Thymus (tissue), 11 donors: ENCODE data around the gene PISD. TPM values are rescaled to one million over a fixed set of nuclear protein-coding genes. Genes with fewer than 3 reads are reported as not detected.

Experiments
- DNase-seq, 9 donors: peaks; one replicate each; pipeline ENCODE4 v3.0.0-alpha.2; 2013; ENCODE audit warnings: low spot score in 9 of 9, low read depth in 6 of 9, missing footprints in 1 of 9
- H3K27ac ChIP-seq, 2 donors: one replicate each; pipeline ENCODE4 v1.5.1; 2013; ENCODE audit warnings: control low read depth in 1 of 2, low read depth in 1 of 2, low read length in 1 of 2, mild to moderate bottlenecking in 1 of 2, moderate library complexity in 1 of 2
- H3K27me3 ChIP-seq, 2 donors: one replicate each; pipeline ENCODE4 v1.5.1; 2013; ENCODE audit warnings: low read length in 1 of 2; ENCODE audit not compliant: control insufficient read depth in 2 of 2, insufficient read depth in 1 of 2
- H3K36me3 ChIP-seq, 2 donors: one replicate each; pipeline ENCODE4 v1.5.1; 2013; ENCODE audit warnings: low read length in 1 of 2, mild to moderate bottlenecking in 1 of 2, moderate library complexity in 1 of 2; ENCODE audit not compliant: control insufficient read depth in 2 of 2, insufficient read depth in 2 of 2
- H3K4me1 ChIP-seq, 2 donors: one replicate each; pipeline ENCODE4 v1.5.1; 2013; ENCODE audit warnings: low read length in 2 of 2; ENCODE audit not compliant: control insufficient read depth in 2 of 2, insufficient read depth in 2 of 2
- H3K4me3 ChIP-seq, 2 donors: one replicate each; pipeline ENCODE4 v1.5.1; 2013; ENCODE audit warnings: low read length in 2 of 2, control low read depth in 1 of 2, mild to moderate bottlenecking in 1 of 2
- H3K9me3 ChIP-seq, 2 donors: one replicate each; pipeline ENCODE4 v1.5.1; 2013; ENCODE audit warnings: low read length in 1 of 2, mild to moderate bottlenecking in 1 of 2; ENCODE audit not compliant: control insufficient read depth in 2 of 2, insufficient read depth in 1 of 2
- whole genome bisulfite sequencing: extraction: QIAGEN DNeasy Blood & Tissue Kit; methylation state at CpG from one replicate; pipeline ENCODE4 v1.1.7; 2013; 5-methylcytosine and 5-hydroxymethylcytosine counted together
- polyA plus RNA-seq: library from polyadenylated mRNA; stranded (reverse); fragments of 200-250 nt; gene quantifications from one replicate; pipeline ENCODE4 v1.2.3, GENCODE V29; 2013
- total RNA-seq: library from RNA; stranded (reverse); fragments of 120-200 nt; gene quantifications from one replicate; pipeline ENCODE4 v1.2.4, GENCODE V29; 2013
- donor health status: healthy.

PISD gene
- total and polyA plus RNA-seq, 2 donors, result 18.3 to 31.8 TPM

DNA sequence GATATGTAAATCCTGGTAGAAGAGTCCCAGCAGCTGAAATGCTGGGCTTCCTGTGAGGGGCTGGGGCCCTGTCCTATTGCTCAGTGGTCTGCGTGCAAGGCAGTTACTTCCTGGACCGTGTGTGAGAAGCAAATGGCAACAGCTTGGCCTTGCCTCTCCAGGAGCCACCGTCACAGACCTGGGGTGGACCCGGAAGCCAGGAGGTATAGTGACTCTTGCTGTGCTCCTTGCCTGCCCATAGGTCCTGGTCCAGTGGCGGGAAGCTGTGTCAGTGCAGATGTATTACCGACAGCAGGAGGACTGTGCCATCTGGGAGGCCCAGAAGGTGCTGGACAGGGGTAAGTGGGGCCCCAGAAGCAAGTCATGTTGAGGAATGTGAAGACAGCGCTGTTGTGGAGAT, 54.3 kb downstream of the PISD start:
- DNase-seq, result no peak
- Histone ChIP-seq H3K36me3 (peaks cover 69 to 70% of the 10 kb centered on the region in 2 donors), H3K4me1 (no peaks in the 10 kb centered on the region), H3K4me3 (no peak overlapping the region), H3K9me3 (no peaks in the 10 kb centered on the region), H3K27me3 (no peaks in the 10 kb centered on the region), H3K27ac (no peak overlapping the region)
- WGBS, result 98% methylated on average over 7 of the region's 7 CpGs

DNA sequence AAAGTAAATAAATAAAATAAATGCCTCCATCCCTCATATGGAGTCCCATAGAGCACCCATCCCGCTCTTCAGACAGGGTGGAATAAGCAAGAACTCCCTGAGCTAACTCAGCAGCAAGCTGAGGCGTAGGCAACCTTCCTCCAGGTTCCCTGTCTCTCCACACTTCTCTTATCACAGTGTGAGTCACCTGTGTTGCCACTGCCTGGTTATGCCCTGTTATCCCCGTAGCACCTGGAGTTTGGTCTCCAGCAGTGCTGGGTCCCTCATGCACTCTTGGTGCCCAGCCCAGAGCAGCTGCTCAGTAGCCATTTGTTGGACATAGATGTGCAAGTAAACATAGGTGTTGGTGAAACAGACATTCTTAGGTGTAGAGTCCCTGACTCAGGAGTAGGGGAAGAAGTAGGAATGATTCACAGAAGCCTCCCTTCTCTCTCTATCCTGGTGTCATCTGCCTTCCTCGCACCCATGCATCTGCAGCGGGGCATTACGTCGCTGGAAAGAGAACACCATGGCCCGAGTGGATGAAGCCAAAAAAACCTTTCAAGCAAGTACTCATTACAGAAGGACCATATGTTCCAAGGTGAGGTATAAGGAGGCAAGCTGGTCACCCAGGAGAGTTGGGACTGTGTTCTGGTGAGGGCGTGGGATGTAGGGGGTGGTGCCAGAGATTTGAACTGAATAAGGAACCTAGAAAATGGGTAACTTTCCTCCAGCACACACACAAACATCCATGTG, 56.0 kb downstream of the PISD start:
- 97% methylated on average over 9 of the region's 9 CpGs for WGBS
- Histone ChIP-seq H3K4me1 (no peaks in the 10 kb centered on the region), H3K4me3 (no peak overlapping the region), H3K36me3 (peaks cover 67 to 72% of the 10 kb centered on the region in 2 donors), H3K27ac (no peak overlapping the region), H3K9me3 (no peaks in the 10 kb centered on the region), H3K27me3 (no peaks in the 10 kb centered on the region)
- DNase-seq, result no peak

DNA sequence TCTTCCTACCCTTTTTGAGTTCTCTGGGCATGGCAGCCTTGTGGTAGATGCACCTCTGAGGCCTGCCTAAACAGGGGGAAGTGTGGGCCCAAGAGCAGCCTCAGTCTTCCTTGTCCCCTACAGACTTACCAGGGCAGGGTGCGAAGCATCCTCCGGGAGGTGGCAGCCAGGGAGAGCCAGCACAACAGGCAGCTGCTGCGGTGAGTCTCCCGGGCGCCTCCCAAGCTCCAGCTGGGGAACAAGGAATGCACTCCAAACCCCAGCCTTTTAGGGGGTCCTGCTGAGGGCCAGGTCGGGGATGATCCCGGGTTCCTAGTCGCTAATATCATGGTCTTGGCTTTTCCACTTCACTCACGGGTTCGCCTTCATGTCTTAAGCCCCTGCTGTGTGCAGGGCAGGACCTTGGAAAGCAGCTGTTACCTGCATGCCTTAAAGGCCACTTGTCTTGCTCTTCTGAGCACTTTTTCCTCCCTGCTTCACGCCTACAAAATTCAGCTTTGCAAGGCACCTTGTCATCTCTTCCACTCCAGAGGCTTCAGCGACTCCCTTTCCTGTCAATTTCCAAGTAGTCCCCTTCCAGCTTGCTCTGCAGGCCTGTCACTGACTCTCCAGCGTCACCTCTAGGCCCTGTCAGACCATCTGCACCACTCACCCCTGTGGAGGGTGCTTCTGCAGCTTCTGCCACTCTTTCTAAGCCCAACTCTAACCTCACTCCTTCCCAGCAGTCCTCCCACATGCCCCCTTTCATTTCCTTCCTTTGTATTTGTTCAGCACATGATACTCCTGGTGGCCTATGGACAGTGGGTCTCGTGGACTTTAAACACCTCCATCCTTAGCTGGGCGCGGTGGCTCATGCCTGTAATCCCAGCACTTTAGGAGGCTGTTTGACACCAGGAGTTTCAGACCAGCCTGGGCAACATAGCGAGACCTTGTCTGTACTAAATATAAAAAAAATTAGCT, 57.0 kb downstream of the PISD start:
- Histone ChIP-seq H3K4me3 (no peak overlapping the region), H3K4me1 (no peaks in the 10 kb centered on the region), H3K27ac (no peak overlapping the region), H3K27me3 (no peaks in the 10 kb centered on the region), H3K36me3 (peaks cover 57 to 62% of the 10 kb centered on the region in 2 donors), H3K9me3 (no peaks in the 10 kb centered on the region)
- no peak for DNase-seq
- WGBS, result 91% methylated on average over 17 of the region's 17 CpGs

DNA sequence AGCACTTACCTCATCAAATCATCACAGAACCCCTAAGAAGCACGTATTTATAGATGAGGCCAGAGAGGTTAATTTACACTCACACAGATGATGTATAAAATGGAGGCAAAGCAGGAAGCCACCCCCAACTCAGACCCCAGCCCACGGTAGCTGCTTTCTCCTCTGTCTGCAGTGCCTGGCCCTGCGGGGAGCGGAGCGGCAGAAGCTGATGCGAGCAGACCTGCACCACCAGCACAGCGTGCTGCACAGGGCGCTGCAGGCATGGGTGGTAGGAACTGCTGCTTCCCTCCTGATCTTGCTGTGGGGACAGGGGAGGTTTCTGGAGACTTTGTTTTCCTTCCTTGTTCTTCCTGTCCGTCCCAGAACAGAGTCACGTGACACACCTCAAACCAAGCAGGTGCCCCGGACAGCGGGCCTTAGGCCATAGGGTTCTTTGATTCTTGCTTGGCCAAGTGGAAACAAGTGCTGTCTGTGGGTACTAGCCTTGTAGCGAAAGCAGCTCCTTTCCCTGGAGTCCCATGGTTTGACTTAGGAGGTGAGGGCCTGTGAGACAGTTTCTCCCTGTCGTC, 57.8 kb downstream of the PISD start:
- no peaks in the 10 kb centered on the region for H3K4me1 ChIP-seq
- no peak overlapping the region for H3K27ac ChIP-seq
- DNase-seq, result no peak
- H3K36me3 ChIP-seq, result peaks cover 51 to 58% of the 10 kb centered on the region in 2 donors
- 97% methylated on average over 14 of the region's 14 CpGs for WGBS
- no peak overlapping the region for H3K4me3 ChIP-seq
- no peaks in the 10 kb centered on the region for H3K9me3 ChIP-seq
- H3K27me3 ChIP-seq, result no peaks in the 10 kb centered on the region

DNA sequence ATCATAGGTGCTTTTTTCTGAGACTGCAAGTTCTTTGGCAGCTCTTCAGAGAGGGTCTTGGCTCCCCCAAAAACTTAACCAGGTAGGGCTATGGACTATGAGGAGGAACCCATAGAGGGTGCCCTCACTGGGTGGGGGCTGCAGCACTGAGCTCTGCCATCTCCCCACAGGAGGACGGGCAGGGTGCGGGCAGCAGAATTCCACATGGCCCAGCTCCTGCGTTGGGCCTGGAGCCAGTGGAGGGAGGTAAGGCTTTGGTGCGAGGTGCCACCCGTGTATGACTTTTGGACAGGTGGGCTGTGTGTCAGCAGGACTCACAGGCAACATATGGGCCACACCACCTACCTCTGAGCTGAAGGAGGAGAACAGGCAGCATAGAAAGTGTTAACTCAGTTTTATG, 58.4 kb downstream of the PISD start:
- DNase-seq, result no peak
- Histone ChIP-seq H3K27ac (no peak overlapping the region), H3K4me1 (no peaks in the 10 kb centered on the region), H3K36me3 (peaks cover 51 to 58% of the 10 kb centered on the region in 2 donors), H3K27me3 (no peaks in the 10 kb centered on the region), H3K9me3 (no peaks in the 10 kb centered on the region), H3K4me3 (no peak overlapping the region)
- 99% methylated on average over 5 of the region's 5 CpGs for WGBS

DNA sequence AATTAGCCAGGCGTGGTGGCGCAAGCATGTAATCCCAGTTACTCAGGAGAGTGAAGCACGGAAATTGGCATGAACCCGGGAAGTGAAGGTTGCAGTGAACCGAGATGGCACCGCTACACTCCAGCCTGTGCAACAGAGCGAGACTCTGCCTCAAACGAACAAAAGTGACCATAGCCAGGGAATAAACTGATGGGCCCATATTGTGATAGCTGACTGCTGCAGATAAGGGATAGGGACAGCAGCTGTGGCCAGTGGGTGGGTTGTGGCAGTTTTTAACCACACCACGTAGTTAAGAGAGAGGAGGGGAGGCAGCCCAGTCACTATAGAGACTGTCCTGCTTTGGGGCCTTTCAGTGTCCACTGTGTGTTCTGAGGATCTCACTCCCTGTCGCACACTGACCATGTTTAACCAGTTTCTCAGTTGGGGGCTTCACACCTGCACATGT, 58.9 kb downstream of the PISD start:
- no peaks in the 10 kb centered on the region for H3K27me3 ChIP-seq
- 89% methylated on average over 10 of the region's 10 CpGs for WGBS
- no peaks in the 10 kb centered on the region for H3K4me1 ChIP-seq
- no peak overlapping the region for H3K27ac ChIP-seq
- no peak for DNase-seq
- H3K36me3 ChIP-seq, result peaks cover 47 to 53% of the 10 kb centered on the region in 2 donors
- H3K4me3 ChIP-seq, result no peak overlapping the region
- H3K9me3 ChIP-seq, result no peaks in the 10 kb centered on the region

DNA sequence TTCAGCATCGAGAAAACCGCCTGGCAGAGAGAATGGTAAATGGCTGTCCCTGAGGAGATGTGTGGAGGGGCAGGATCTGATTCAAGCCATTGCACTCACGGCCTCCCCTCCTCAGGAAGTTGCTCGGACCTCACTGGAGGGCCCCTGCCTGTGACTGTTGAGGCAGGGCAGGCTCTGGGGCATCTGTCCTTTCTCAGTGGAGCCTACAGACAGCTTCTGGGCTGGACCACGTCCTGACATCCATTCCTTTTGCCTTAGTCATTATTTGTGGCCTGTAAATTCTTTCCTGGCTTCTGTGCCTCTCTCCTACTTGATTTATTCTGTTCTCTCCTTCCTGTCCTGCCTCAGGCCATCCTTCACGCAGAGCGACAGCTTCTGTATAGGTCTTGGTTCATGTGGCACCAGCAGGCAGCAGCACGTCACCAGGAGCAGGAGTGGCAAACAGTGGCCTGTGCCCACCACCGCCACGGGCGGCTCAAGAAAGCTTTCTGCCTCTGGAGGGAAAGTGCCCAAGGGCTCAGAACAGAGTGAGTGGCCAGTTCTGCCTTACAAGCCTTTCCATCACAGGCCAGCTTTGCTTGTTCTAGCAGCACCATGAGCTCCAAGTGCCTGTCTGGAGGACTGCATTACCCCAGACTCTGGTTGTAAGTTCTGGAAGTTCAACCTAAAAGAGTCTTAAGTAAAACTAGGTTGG, 59.6 kb downstream of the PISD start:
- H3K9me3 ChIP-seq, result no peaks in the 10 kb centered on the region
- H3K36me3 ChIP-seq, result peaks cover 40 to 47% of the 10 kb centered on the region in 2 donors
- no peaks in the 10 kb centered on the region for H3K27me3 ChIP-seq
- 93% methylated on average over 11 of the region's 11 CpGs for WGBS
- H3K27ac ChIP-seq, result no peak overlapping the region
- no peak for DNase-seq
- H3K4me3 ChIP-seq, result no peak overlapping the region
- H3K4me1 ChIP-seq, result no peaks in the 10 kb centered on the region

DNA sequence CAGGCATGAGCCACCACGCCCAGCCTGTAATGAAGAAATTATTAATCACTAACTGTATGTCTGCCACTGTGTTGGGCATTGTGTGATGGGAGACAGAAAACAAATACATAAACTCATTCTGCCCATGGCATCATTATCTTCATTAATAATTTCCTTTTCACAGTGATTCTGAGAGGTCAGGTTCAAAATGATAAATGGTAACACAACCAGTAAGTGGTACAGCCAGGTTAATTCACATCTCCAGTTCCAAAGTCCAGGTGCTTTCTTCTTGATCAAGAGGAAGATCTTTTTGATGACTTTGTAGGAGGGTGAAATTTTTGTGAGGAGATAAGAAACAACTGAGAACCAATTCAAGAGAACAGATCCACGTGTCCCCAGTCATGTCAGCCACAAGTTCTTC, 66.7 kb downstream of the PISD start:
- no peaks in the 10 kb centered on the region for H3K4me1 ChIP-seq
- WGBS, result over 99% methylated on average over 2 of the region's 2 CpGs
- H3K4me3 ChIP-seq, result no peak overlapping the region
- no peaks in the 10 kb centered on the region for H3K27me3 ChIP-seq
- DNase-seq, result no peak
- peaks cover 4 to 7% of the 10 kb centered on the region in 2 donors for H3K36me3 ChIP-seq
- H3K9me3 ChIP-seq, result no peaks in the 10 kb centered on the region
- no peak overlapping the region for H3K27ac ChIP-seq
